Measurements from ENCODE around the gene SPARC.

- TF ChIP-seq CTCF (IDR thresholded peaks at IDR 0.05) (no peak), POLR2A (IDR thresholded peaks at IDR 0.05) (no peak)
Measured at GRCh38 chr5:151648988-151649387, 37.7 kb downstream of the SPARC start.

All from Peyer's patch (tissue), 4 donors.